GM13977 (cell line): ENCODE measurements around the gene TMTC4.

ENCODE experiments used
- DNase-seq: peaks from one replicate; pipeline ENCODE4 v3.0.0; 2012; ENCODE audit warnings: low spot score
- in situ Hi-C: fragments of 300-500 bp; cut with MboI; formaldehyde crosslinking; loops from one replicate; pipeline ENCODE4 v1.12.0; 2022; ENCODE audit warnings: low sequenced_read_pairs, low pct_unique_long_range_greater_than_20kb, mixed read lengths, inconsistent platforms; ENCODE audit not compliant: unreplicated experiment
- TF ChIP-seq, protein P1 (sequence below): IDR thresholded peaks from 2 replicates; pipeline ENCODE4 v1.5.1; 2012; ENCODE audit warnings: mild to moderate bottlenecking, control low read depth; ENCODE audit not compliant: insufficient read depth; ENCODE audit errors: extremely low read depth, missing control alignments

Gene TMTC4

DNA sequence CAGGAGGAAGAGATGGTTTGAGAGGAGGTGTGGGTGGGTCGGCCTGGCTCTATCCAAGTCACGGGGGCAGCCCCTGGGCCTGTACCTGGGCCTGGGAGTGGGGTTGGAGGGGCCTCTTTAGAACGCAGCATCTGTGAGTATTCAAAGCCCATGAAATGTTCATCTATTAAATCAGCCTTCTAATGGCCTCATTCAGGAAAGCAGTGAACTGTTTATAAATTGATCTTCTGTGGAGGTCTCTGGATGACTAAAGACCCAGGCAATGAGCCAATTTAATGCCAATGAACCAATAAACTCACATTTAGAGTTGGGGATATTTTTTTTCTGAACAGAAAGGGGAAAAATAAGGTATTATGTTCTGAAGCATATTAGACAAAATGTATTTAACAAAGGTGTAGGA, 66.1 kb downstream of the TMTC4 start:
- in situ Hi-C loops: no loop called here
- DNase-seq: no peak
- TF ChIP-seq, protein P1, sequence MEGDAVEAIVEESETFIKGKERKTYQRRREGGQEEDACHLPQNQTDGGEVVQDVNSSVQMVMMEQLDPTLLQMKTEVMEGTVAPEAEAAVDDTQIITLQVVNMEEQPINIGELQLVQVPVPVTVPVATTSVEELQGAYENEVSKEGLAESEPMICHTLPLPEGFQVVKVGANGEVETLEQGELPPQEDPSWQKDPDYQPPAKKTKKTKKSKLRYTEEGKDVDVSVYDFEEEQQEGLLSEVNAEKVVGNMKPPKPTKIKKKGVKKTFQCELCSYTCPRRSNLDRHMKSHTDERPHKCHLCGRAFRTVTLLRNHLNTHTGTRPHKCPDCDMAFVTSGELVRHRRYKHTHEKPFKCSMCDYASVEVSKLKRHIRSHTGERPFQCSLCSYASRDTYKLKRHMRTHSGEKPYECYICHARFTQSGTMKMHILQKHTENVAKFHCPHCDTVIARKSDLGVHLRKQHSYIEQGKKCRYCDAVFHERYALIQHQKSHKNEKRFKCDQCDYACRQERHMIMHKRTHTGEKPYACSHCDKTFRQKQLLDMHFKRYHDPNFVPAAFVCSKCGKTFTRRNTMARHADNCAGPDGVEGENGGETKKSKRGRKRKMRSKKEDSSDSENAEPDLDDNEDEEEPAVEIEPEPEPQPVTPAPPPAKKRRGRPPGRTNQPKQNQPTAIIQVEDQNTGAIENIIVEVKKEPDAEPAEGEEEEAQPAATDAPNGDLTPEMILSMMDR: no peak

DNA sequence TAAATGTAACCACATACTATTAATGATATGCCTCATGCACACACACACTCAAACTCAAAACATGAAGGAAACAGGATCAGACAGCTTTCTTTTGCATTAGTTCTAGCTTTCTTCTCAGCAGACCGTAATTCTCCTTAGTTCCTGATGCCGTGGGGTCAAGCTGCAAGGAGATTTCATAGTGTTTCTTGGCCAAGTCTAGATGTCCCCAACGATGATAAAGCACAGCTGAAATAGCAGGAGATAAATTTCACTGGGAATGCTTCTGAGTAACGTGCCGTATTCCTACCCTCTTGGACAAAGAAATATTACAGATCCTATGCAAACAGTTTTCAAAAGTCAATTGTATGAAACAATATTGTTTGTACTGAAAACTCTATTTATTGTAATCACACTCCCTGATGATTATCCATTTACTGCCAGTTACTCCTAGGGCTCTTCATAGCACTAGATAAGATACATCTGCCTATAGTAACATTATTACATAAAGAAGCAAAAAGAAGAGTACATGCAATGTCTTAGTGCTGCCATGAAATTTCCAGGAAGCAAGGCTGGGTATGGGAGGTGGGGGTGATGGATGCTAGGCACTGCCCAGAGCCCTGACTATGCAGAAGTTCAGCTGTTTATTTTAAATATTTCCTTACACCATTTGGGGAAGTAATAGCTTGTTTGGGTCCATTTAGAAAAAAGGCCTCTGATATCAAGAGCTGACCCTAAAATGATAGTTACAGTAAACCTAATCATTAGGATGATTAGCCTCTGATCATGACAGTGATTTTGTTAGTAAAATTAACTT, 69.5 kb downstream of the TMTC4 start:
- TF ChIP-seq, protein P1: no peak
- in situ Hi-C loops: no loop called here
- no peak for DNase-seq

DNA sequence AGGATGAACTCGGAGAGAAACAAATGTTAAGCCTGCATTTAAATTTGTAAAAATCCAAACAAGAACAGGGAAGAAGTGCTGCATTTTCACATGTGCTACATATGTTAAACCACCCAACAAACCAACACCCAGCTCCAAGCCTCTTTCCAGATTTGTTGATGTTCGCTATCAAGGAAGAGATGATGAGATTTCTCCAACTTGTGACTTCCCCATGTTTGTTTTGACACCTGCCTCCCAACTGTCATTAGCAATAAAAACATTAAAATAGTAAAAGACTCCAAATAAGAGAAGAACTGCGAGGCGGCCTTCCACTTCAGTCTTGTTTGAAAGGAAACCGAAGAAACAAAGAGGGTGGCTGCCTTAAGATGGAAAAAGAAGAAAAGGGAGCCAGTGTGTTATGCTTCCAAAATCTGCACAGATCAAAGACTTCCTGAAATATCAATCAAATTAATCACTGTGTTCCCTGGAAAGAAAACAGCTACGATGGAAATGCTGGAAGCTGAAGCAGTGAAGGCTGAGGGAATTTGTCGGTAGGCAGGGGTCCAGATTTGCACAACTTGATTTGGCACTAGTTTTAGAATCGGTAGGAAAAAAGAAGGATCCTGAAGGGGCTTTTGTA, 72.0 kb downstream of the TMTC4 start:
- TF ChIP-seq, protein P1: no peak
- in situ Hi-C loops: no loop called here
- DNase-seq: no peak

DNA sequence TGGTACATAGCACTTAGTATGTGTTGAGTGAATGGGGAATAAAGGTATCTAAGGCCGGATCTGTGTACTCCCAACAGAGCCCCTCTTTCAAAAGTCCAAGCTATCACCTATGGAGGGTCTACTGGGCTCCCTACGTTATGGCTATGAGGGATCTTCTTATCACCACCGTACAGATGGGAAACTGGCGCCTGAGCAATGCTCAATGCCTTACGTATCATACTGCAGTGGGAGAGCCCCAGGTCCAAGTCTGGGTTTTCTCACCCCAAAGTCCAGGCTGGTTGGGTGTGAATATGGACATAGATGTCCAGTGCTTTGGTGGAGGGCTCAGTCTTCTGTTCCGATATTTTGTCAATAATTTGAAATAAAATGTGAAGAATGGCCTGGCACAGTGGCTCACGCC, 72.9 kb downstream of the TMTC4 start:
- TF ChIP-seq, protein P1: no peak
- in situ Hi-C loops: no loop called here
- no peak for DNase-seq

DNA sequence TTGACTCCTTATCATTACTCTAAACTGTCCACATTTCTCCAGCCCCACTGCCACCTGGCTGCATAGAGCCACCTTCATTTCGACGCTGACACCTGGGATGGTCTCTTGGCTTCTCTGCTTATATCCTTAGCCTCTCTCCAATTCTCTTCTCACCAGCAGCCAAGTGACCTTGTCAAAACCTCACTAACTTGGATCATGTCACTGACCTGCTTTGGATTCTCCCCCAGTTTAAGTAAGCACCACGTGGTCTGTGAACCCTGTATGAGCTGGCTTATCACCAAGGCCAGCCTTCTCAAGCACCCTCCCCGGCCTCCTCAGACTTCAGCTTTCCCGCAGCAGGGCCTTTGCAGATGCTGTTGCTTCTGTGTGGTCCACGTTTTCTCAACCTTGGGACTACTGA, 73.7 kb downstream of the TMTC4 start:
- TF ChIP-seq, protein P1: no peak
- in situ Hi-C loops: no loop called here
- DNase-seq: no peak

DNA sequence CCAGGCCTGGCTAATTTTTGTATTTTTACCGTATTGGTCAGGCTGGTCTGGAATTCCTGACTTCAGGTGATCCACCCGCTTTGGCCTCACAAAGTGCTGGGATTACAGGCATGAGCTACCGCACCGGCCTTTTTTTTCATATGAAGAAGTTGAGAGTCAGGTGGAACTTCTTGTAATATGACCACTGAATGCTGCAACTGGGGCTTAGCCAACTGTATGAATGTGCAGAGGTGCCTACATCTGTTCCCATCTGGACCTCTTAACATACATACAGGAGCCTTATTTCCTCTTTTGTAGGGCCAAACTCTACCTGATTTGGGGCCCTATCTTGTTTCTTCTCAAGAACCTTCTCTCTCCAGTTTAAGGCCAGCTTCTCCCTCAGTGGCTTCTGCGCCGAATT, 74.1 kb downstream of the TMTC4 start:
- TF ChIP-seq, protein P1: no peak
- DNase-seq: no peak
- in situ Hi-C loops: no loop called here
